Left ventricle myocardium superior (tissue), 1 donor: ENCODE measurements around the gene WNT7B. TPM values are rescaled to one million over a fixed set of nuclear protein-coding genes. Genes with fewer than 3 reads are reported as not detected.

ENCODE experiments used
- ATAC-seq: fragments of 200-7000 bp; cut with Tn5 transposase; one replicate; pipeline ENCODE4 v1.9.1; 2020; ENCODE audit warnings: mild to moderate bottlenecking, moderate library complexity
- DNase-seq: peaks from one replicate; pipeline ENCODE4 v3.0.0-alpha.2; 2020
- intact Hi-C: fragments of 100-400 bp; cut with micrococcal nuclease; formaldehyde crosslinking; loops from one replicate; pipeline ENCODE4 v1.11.0; 2022
- total RNA-seq: library from RNA; stranded (reverse); fragmentation: NEBNext Ultra II Directional; extraction: Animal tissue kit (Norgen Biotek cat#: 25700); gene quantifications from one replicate; pipeline ENCODE4 v1.2.1, GENCODE V29; 2021
- donor health status: DM: no; HTN: yes; CAD: no; lungs with severe emphysema.

WNT7B gene
- total RNA-seq, 1 donor from 2014 or later: not detected

DNA sequence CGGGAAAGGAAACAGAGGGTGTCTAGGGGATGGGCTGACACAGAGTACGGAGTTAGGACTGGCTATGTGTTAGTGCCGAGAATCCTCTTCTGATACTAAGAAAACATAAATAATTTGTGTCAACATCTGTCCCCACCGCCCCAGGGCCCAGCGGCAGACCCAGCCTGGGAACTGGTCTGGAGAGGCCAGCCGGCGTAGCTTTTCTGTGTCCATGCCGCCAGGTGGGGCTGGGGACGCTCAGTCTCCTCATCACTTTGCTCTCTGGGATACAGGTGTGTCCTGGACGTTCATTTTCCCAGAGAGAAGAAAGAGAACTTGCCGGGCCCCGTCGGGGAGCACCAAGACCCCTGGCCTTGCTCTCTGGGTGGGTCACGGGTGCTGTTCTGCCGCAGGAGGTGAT lies 54.7 kb downstream of the WNT7B start:
- ATAC-seq: no peak
- intact Hi-C loops: no loop called here
- DNase-seq: no peak

DNA sequence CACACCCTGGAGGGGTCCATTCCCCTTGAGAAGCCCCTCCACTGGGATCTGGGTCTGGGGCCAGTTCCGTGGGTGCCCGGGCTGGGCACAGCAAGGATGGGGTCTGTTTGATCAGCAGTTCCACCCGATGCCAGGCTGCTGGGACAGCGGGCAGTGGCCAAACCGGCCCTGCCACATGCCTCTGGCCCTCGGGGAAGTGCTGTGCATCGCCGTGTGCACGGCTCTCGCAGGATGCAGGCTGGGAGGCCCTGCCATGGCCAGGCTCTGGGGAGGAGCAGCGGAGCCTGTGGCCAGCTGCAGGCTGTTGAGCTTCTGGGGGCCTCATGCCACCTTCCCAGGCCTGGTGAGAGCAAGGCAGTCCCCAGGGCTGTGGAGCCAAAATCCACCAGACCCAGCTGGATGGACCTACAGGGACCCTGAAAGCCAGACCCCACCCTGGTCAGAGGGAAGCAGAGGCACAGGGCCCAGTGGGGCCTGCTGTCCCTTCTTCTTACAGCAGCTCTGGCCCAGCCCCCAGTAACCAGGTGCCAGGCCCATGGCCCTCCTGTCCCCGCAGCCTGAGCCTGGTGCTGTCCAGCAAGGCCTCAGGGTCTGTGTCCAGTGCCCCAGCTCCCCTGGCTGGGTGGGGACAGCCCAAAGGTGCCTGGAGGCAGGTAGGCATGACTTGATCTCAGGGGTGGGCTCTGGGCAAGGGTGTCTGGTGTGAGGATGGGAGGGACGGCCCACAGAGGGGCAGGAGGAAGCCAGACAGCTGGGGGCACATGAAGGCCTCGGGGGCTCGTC lies 57.3 kb downstream of the WNT7B start:
- ATAC-seq (no peak), DNase-seq (no peak)
- intact Hi-C loops: no loop called here

DNA sequence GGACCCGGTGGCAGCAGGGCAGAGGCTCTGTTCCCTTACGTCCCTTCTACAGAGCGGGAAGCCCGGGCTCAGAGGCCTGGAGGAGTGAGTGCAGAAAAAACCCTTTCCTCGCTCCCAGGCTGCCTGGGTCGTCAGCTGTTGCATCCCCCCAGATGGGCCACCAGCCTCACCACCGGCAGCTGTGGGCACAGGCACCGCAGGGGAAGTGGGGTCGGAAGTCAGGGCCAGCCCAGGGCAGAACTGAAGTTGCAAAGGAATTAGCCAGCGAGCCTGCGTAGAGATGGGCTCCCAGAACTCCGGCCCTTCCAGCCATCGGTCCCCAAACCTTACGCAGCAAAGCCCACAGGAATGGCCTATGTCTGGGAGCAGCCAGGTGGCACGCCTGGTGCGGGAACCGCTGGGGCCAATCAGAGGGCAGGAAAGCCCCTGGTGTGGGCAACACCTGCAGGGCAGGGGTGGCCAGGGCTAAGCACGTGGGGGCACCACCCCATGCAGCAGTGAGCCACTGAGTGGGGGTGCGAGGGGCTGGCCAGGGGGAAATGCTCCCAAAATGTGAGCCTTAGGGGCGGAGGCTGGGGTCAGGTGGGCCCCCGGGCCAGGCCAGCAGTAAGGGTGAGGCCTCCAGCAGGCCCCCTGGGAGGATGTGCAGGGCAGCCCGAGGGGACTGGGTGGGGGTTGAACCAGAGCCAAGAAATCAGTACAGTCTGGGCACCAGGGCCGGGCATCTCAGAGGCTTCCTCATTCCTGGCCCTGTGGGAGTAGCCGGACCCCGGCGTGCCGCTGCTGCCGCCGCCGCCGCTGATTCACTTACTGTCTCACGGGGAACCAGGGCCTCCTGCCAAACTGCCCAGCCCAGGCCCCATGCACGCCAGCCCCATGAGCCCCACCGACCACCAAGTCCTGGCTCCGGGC lies 58.2 kb downstream of the WNT7B start:
- intact Hi-C loops: no loop called here
- no peak for ATAC-seq
- no peak for DNase-seq

DNA sequence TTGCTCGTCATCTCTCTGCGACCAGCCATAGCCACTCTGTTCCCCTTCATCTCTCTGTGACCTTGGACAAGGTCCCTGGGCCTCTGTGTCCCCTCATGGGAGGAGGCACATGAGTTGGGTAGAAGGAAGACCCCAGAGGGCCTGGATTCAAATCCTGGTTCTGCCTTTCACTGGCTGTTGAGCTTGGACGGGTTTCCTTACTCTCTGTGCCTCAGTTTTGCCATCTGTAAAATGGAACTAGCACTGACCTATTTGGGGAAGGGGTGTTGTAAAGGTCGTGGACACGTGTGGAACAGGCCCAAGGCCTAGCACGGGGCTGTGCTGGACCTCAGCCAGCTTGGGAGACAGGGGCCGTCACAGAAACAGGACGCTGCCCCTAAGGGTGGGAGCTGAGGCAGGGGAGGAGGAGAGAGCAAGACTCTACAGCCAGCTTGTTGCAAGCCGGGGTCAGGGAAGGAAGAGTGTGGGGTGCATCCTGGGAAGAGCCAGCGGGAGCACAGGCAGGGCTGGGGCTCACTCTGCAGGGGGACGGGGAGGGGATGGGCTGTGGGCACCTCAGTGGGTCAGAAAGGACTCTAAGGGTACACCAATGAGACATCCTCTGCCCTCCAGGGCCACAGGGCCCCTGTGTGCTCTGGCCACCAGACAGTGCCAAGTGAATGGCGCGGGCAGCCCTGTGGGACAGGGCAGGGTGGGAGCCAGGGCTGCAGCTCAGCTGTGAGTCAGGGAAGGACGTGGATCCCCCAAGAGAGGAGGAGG lies 59.1 kb downstream of the WNT7B start:
- ATAC-seq (no peak), DNase-seq (no peak)
- intact Hi-C loops: no loop called here

DNA sequence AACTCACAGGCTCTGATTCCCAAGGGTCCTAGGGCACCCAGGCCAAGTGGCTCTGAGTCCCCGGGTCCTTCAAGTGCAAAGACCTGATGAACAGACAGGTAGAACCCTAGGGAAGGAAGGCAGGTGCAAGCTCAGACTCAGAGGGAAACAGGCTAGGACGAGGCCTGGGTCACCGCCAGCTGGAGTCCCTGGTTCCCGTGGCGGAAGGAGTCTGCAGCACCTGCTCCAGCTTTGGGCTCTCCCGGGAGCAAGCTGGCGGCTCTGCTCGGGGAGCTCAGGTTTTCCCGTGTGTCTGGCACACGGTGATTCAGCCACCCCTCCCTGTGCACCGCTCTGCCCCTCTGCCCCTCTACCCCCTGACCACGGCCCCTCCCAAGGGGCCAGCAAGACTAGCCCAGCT lies 59.8 kb downstream of the WNT7B start:
- intact Hi-C loops: no loop called here
- no peak for ATAC-seq
- no peak for DNase-seq

DNA sequence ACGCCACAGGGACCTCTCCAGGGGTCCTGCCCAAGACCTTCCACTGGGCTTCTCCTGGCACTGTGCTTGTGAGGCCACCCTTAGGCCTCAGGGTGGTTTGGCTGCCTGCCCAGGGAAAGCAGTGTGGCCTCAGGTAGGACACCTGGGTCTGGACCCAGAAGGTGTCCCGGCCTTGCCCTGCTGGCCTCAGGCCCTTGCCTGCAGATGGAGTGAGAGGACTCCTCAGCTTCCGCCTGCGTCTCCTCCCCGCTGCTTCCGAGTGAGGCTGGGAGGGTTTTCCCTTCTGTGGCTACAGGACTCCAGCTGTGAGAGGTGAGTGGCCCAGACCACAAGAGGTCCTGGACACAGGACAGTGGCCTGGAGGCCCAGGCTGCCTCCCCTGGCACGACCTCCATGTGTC lies 60.4 kb downstream of the WNT7B start:
- no peak for DNase-seq
- no peak for ATAC-seq
- intact Hi-C loops: no loop called here

DNA sequence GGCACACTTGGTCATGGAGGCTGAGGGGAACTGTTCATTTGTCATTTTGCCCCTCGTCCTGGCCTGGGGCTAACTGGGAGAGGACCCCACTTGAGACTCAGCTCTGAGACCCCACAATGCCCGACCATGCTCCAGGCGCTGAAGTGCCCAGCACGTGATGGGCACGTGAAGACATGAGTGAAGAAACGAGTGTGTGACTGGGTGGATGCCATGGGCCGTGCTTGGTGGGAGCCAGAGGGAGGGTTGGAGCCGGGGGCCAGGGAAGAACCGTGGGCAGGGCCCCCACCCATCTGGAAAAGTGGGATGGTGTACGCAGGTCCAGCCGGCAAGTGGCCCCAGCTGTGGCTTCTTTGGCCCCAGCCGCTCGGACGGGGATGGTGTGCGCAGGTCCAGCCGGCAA lies 61.1 kb downstream of the WNT7B start:
- ATAC-seq (no peak), DNase-seq (no peak)
- intact Hi-C loops: no loop called here

DNA sequence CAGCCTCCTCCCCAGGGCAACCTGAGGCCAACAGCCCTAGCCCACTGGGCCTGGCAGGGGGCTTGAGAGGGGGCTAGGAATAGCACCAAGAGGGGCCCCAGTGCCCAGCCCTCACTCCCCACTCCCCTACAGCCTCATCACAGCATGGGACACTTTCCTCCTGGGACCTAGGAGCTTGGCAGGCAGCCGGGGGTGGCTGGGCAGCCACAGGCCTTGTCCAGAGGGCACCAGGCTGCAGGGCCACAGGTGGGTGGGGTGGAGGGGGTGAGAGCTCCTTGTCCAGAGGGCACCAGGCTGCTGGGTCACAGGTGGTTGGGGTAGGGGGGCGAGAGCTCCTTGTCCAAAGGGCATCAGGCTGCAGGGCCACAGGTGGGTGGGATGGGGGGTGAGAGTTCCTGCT lies 61.8 kb downstream of the WNT7B start:
- DNase-seq (no peak), ATAC-seq (no peak)
- intact Hi-C loops: no loop called here

DNA sequence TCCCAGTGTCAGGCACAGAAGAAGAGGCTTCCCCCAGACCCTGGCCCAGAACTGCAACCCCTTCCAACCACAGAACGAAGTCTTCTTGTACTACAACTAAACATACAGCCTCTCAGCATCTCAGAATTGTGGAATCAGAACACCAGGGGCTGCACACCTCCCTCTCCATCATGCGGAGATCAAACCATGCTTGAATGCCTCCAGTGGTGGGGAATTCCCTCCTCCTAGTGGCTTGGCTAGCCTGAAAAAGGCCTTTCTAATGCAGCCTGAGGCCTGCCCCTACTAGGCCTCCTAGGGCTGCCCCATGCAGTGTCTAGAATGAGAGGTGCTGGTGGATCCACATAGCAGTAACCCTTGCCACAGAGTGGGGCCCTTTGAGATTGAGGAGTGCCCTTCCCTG lies 62.7 kb downstream of the WNT7B start:
- ATAC-seq (no peak), DNase-seq (no peak)
- intact Hi-C loops: no loop called here

DNA sequence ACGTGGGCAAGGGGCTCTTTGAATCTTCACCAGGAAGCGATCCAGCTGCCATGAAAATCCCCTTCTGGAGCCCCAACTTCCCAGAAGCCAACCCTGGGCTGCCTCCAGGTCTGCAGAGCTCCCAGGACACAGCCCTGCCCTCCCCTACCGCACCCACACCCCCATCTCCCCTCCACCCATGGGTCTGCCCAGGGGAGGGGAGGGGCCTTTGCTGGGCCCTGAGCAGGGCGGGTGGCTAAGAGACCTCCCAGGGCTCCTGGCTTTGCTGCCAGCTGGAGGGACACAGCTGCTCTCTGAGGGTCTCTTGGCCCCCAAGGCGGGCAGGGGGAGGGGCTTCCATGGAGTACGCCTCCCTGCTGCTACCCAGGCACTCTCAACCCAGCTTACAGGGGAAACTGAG lies 64.1 kb downstream of the WNT7B start:
- intact Hi-C loops: no loop called here
- DNase-seq: no peak
- no peak for ATAC-seq

DNA sequence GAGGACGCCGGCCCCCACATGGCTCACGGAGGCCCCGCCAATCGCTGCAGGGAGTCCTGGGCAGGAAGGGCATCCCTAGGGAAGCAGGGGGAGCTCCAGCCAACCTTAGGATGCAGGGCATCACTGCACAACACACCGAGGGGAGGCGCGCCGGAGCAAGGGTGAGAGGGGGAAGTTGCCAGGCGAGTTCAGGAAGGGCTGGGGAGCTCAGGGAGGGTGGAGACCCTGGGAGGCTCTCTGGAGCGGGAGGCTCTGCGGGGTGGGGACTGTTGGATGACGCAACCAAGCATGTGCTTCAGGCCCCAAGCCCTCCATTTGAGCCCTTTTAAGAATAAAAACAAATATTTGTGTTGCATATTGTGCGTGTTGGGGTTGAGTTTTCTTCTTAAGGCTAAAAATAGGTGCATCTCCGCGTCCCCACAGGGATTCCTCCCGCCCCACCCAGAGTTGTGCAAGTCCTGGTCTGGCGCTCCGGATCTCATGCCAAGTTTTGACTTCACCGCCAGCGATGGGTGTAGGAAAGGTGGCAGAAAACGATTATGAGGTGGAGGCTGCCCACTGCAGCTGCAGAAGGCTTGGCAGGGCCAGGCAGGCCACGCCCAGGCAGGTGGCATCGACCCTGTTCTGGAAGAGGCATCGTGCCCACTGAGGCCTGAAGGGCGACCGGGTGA lies 65.2 kb downstream of the WNT7B start:
- ATAC-seq (peak; percentile 90), DNase-seq (peak; percentile 76)
- intact Hi-C loops: no loop called here

DNA sequence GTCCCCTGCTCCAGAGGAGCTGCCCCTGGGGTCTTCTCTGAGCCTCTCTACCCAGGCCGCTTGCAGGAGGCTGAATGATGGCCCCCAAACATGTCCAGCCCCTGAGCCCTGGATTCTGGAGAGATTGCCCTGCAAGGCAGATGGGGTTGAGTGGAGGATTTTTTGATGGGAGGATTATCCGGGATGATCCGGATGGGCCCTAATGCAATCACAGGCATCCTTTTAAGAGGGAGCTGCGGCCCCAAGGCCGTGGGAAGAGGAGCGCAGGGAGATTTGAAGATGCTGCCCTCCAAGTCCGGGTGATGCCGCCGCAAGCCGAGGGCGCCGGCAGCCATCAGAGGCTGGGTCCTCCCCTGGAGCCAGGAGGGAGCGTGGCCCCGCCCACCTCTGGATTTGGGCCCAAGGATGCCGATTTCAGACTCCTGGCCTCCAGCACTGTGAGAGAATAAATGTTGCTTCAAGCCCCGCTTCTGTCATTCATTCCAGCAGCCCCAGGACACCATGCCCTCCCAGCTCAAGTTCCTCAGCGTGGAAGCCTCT lies 66.0 kb downstream of the WNT7B start:
- intact Hi-C loops: no loop called here
- DNase-seq (no peak), ATAC-seq (no peak)

DNA sequence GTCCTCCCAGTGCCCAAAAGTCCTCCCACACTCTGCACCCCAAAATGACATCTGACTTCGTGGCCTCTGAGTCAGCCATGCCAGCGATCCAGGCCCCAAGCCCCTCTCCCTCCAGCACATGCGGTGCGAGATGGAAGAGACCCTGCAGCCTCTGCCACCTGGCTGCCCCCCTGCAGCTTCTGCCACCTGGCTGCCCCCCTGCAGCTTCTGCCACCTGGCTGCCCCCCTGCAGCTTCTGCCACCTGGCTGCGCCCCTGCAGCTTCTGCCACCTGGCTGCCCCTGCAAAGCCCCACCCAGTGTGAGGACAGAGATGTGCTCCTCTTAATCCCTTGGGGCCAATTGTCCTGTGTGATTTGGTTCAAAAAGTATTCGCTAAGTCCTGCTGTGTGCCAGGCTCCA lies 68.0 kb downstream of the WNT7B start:
- intact Hi-C loops: loop anchor here (10.0 kb wide), 1 partner anchor 406 kb away; no protein-coding TSS in a partner anchor
- no peak for DNase-seq
- no peak for ATAC-seq

DNA sequence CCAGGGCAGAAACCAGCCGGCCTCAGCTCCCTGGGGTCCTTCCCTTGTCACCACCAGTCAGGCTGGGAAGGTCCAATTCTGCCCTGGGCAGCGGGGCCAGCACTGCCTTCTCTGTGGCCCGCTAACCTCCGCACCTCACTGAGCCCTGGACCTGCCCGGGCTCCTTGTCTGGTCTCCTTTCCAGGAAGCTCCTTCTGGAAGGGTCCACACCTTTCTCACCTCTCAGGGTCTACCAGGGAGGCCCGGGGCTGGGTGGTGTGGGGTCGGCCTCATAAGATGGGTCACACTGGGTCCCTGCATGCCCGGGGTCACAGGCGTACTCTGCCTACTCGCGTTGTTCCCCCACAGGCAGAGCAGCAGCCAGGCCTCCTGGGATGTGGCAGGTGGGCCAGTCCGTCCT lies 69.0 kb downstream of the WNT7B start:
- intact Hi-C loops: loop anchor here (10.0 kb wide), 1 partner anchor 407 kb away; no protein-coding TSS in a partner anchor
- no peak for ATAC-seq
- DNase-seq: no peak

DNA sequence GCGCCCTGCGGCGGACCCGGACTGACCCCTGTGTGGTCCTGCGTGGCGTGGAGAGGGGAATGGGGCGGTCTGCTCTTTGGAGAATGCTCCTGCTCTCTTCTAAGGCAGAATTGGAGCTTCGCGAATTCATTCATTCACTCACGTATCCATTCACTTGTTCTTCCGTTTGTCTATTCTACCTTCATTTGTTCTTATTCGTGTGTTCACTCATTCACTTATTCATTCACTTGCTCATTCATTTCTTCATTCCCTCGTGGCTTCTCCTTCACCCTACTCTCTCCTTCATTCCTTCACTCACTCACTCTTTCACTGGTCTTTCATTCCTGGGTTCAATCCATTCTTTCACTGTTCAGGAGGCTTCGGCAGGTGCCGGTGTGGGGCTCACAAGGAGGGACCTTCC lies 69.6 kb downstream of the WNT7B start:
- no peak for ATAC-seq
- no peak for DNase-seq
- intact Hi-C loops: loop anchor here (10.0 kb wide), 1 partner anchor 407 kb away; no protein-coding TSS in a partner anchor

DNA sequence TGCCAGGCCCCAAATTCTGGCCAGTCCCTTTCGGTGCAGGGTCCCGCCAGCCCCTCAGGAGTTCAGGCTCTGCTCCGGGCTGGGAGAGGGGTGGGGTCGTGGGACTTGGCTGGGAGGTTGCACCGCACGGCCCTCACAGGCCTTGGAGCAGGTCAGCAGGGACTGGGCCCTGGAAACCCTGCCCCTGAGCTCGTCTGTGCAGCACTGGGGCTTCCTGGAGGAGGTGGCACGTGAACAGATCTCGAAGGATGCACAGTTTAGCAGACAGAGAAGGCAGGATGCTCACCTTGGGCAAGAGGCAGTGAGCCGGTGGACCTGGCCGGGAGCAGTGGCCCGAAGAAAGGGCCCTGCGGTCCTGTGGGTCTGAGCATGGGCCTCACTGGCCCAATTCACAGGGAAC lies 70.0 kb downstream of the WNT7B start:
- no peak for ATAC-seq
- DNase-seq: no peak
- intact Hi-C loops: loop anchor here (10.0 kb wide), 1 partner anchor 408 kb away; no protein-coding TSS in a partner anchor

DNA sequence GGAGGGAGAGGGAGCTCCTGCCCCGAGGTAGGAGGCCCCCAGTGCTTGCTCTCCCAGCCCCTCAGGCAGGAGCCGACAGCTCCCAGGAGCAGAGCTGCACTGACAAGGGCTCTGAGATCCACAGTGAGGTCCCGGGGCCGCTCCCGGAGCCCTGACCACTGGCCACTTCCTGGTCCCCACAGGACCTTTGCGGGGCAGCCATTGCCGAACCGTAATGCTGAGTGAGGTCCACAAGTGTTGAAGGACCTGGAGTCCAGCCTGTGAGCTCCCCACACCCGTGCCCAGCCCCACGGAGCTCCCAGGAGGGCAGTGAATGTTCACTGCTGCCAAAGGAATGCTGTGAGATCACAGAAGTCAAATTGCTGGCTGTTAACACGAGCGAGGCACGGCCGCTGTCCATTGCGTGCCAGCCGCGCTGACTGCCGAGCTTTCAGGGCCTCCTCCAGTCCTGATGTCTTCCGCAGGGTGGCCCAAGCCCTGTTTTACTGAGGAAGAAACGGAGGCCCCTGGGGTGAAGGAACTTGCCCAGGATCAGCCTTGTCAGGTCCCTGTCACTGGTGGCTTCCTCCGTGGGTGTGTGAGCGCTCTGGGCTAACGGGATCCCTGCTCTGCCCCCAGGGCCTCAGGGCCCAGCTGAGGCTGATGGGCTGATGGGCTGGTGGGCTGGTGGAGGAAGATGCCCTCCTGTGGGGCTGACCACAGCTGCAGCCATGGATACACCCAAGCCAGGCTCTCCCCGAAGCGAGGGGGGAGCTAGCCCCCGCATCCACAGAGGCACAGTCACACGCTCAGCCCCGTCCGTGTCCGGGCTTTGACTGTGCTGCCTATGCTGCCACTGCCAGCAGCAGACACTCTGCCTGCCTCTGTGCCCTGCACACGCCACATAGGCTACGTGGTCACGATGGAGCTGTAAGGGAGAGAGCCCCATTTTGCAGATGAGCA lies 70.8 kb downstream of the WNT7B start:
- ATAC-seq: peak; percentile 83
- peak; percentile 77 for DNase-seq
- intact Hi-C loops: loop anchor here (10.0 kb wide), 1 partner anchor 409 kb away; no protein-coding TSS in a partner anchor
